CD14-positive monocyte (primary cell): ENCODE data around the gene MLIP. TPM values are rescaled to one million over a fixed set of nuclear protein-coding genes. Genes with fewer than 3 reads are reported as not detected.

ENCODE experiments used
- DNase-seq, 3 donors: peaks; one replicate each; pipeline ENCODE4 v3.0.0-alpha.2; 2011 to 2022
- H2AFZ ChIP-seq: 2 replicates; pipeline ENCODE4 v1.6.0; 2012; ENCODE audit warnings: mild to moderate bottlenecking, low read depth, low read length, inconsistent platforms; ENCODE audit not compliant: insufficient read depth, poor library complexity, severe bottlenecking
- H3K27ac ChIP-seq, 2 donors: 1 replicate in 1 of 2; 2 replicates in 1 of 2; pipeline ENCODE4 v1.5.1; 2012 to 2013; ENCODE audit warnings: low read length in 2 of 2, control low read depth in 1 of 2, inconsistent platforms in 1 of 2, low read depth in 1 of 2, mild to moderate bottlenecking in 1 of 2
- H3K27me3 ChIP-seq, 2 donors: one replicate each; pipeline versions ENCODE4 v1.6.0 to v1.6.1; 2011 to 2013; ENCODE audit warnings: low read length in 2 of 2; ENCODE audit not compliant: control insufficient read depth in 2 of 2, insufficient read depth in 2 of 2
- H3K36me3 ChIP-seq, 2 donors: replicated peaks in 1 of 2; 1 replicate in 1 of 2; 2 replicates in 1 of 2; pipeline versions ENCODE4 v1.5.1 to v1.6.1; 2012 to 2013; ENCODE audit warnings: low read length in 2 of 2, control low read depth in 1 of 2, inconsistent platforms in 1 of 2, mild to moderate bottlenecking in 1 of 2; ENCODE audit not compliant: insufficient read depth in 2 of 2, control insufficient read depth in 1 of 2
- H3K4me1 ChIP-seq, 2 donors: 1 replicate in 1 of 2; 2 replicates in 1 of 2; pipeline versions ENCODE4 v1.5.1 to v1.6.1; 2012 to 2013; ENCODE audit warnings: low read length in 2 of 2, control low read depth in 1 of 2, inconsistent platforms in 1 of 2, mild to moderate bottlenecking in 1 of 2, moderate library complexity in 1 of 2; ENCODE audit not compliant: insufficient read depth in 2 of 2, control insufficient read depth in 1 of 2
- H3K4me2 ChIP-seq: replicated peaks from 2 replicates; pipeline ENCODE3; 2012; ENCODE audit warnings: low read length, moderate library complexity, mild to moderate bottlenecking; ENCODE audit not compliant: poor library complexity, severe bottlenecking; ENCODE audit errors: extremely low read depth
- H3K4me3 ChIP-seq, 3 experiments: fragments of 200-600 bp in 1 of 3; sonication (generic) in 1 of 3; replicated peaks in 1 of 3; 1 replicate in 2 of 3; 2 replicates in 1 of 3; pipeline ENCODE4 v1.5.1; 2011 to 2013; ENCODE audit warnings: low read length in 3 of 3, mild to moderate bottlenecking in 3 of 3, control low read depth in 2 of 3, low read depth in 2 of 3, inconsistent platforms in 1 of 3, moderate library complexity in 1 of 3
- H3K79me2 ChIP-seq: 2 replicates; pipeline ENCODE4 v1.6.0; 2012; ENCODE audit warnings: mild to moderate bottlenecking, control low read depth, inconsistent platforms, low read length, moderate library complexity; ENCODE audit not compliant: insufficient read depth
- H3K9ac ChIP-seq: 2 replicates; pipeline ENCODE4 v1.6.0; 2017; ENCODE audit warnings: low read length, mild to moderate bottlenecking; ENCODE audit not compliant: insufficient read depth, poor library complexity, severe bottlenecking
- H3K9me3 ChIP-seq, 2 donors: replicated peaks in 1 of 2; 1 replicate in 1 of 2; 2 replicates in 1 of 2; pipeline versions ENCODE4 v1.5.1 to v1.6.1; 2012 to 2013; ENCODE audit warnings: low read length in 2 of 2, control low read depth in 1 of 2; ENCODE audit not compliant: control insufficient read depth in 1 of 2, insufficient read depth in 1 of 2
- H4K20me1 ChIP-seq: 2 replicates; pipeline ENCODE4 v1.6.0; 2012; ENCODE audit warnings: mild to moderate bottlenecking, low read length, control low read depth, moderate library complexity; ENCODE audit not compliant: insufficient read depth
- H3K27ac Mint-ChIP-seq, 7 donors: one replicate each; pipeline ENCODE4 v1.8.0; 2020; ENCODE audit warnings: mild to moderate bottlenecking in 7 of 7, mixed read lengths in 7 of 7, moderate library complexity in 6 of 7, inconsistent platforms in 2 of 7
- H3K27me3 Mint-ChIP-seq, 3 donors: one replicate each; pipeline ENCODE4 v1.8.0; 2021 to 2022; ENCODE audit warnings: low read depth in 3 of 3, mild to moderate bottlenecking in 3 of 3, mixed read lengths in 3 of 3, moderate library complexity in 3 of 3, inconsistent platforms in 1 of 3
- H3K36me3 Mint-ChIP-seq, 2 donors: one replicate each; pipeline ENCODE4 v1.8.0; 2020; ENCODE audit warnings: mixed read lengths in 2 of 2, inconsistent platforms in 1 of 2, mild to moderate bottlenecking in 1 of 2
- H3K4me1 Mint-ChIP-seq: one replicate; pipeline ENCODE4 v1.8.0; 2020; ENCODE audit warnings: mild to moderate bottlenecking, mixed read lengths
- H3K4me3 Mint-ChIP-seq, 2 donors: one replicate each; pipeline ENCODE4 v1.8.0; 2020; ENCODE audit warnings: mild to moderate bottlenecking in 2 of 2, mixed read lengths in 2 of 2, moderate library complexity in 1 of 2
- H3K9me3 Mint-ChIP-seq, 7 donors: one replicate each; pipeline ENCODE4 v1.8.0; 2020 to 2022; ENCODE audit warnings: mixed read lengths in 7 of 7, mild to moderate bottlenecking in 6 of 7, moderate library complexity in 6 of 7, inconsistent platforms in 2 of 7
- CTCF ChIP-seq: fragments of 200-600 bp; IDR thresholded peaks from one replicate; pipeline ENCODE4 v1.8.0; 2022; ENCODE audit warnings: antibody characterized with exemption, mild to moderate bottlenecking
- WGBS: methylation state at CpG from one replicate; pipeline ENCODE4 v1.1.5; 2013; ENCODE audit warnings: missing lambda C conversion rate; ENCODE audit not compliant: insufficient coverage; 5-methylcytosine and 5-hydroxymethylcytosine counted together
- intact Hi-C, 2 donors: fragments of 100-400 bp; cut with micrococcal nuclease; formaldehyde crosslinking; loops; one replicate each; pipeline versions ENCODE4 v1.15.0 to v1.15.1; 2023
- polyA plus RNA-seq, 3 donors: library from polyadenylated mRNA; depleted of rRNA in 1 of 3; unstranded in 2 of 3; stranded (reverse) in 1 of 3; fragments of 300-500 nt in 2 of 3; fragments of >200 nt in 1 of 3; fragmentation: Illumina TruSeq in 2 of 3; gene quantifications; 1 replicate in 2 of 3; 2 replicates in 1 of 3; pipeline ENCODE4 v1.2.3, GENCODE V29; 2012 to 2021

The MLIP gene
- polyA plus RNA-seq, 3 donors: not detected

GRCh38 chr6:54260025-54260424 lies 148.8 kb downstream of the MLIP start:
- Mint-ChIP-seq H3K27me3 (no peaks in the 10 kb centered on the region), H3K27ac (no peak overlapping the region), H3K4me3 (no peak overlapping the region), H3K36me3 (no peaks in the 10 kb centered on the region), H3K4me1 (no peaks in the 10 kb centered on the region), H3K9me3 (peaks cover 0 to 3% (median 0%) of the 10 kb centered on the region in 7 donors)
- intact Hi-C loops: no loop called here
- H3K9me3 ChIP-seq: no peaks in the 10 kb centered on the region
- H3K4me3 ChIP-seq: no peak overlapping the region
- H2AFZ ChIP-seq: no peak overlapping the region
- no peaks in the 10 kb centered on the region for H3K36me3 ChIP-seq
- TF ChIP-seq CTCF: no peak
- no peak overlapping the region for H3K27ac ChIP-seq
- H3K27me3 ChIP-seq: peaks cover 0 to 2% of the 10 kb centered on the region in 2 donors
- no peak overlapping the region for H3K4me2 ChIP-seq
- no peaks in the 10 kb centered on the region for H3K79me2 ChIP-seq
- H3K9ac ChIP-seq: no peak overlapping the region
- H4K20me1 ChIP-seq: no peaks in the 10 kb centered on the region
- no peaks in the 10 kb centered on the region for H3K4me1 ChIP-seq
- no peak for DNase-seq

- no CpG with 5 or more reads among the region's 1 CpG for WGBS
- H3K4me1 Mint-ChIP-seq: no peaks in the 10 kb centered on the region
- H3K36me3 Mint-ChIP-seq: no peaks in the 10 kb centered on the region
- TF ChIP-seq CTCF: no peak
- no peaks in the 10 kb centered on the region for H3K79me2 ChIP-seq
- H3K27me3 ChIP-seq: peaks cover 0 to 2% of the 10 kb centered on the region in 2 donors
- H3K4me3 Mint-ChIP-seq: no peak overlapping the region
- H3K9ac ChIP-seq: no peak overlapping the region
- no peaks in the 10 kb centered on the region for H3K9me3 ChIP-seq
- no peak for DNase-seq
- H3K9me3 Mint-ChIP-seq: no peaks in the 10 kb centered on the region
- H3K4me3 ChIP-seq: no peak overlapping the region
- no peaks in the 10 kb centered on the region for H3K4me1 ChIP-seq
- no peak overlapping the region for H3K27ac Mint-ChIP-seq
- H4K20me1 ChIP-seq: no peaks in the 10 kb centered on the region
- no peak overlapping the region for H2AFZ ChIP-seq
- H3K4me2 ChIP-seq: no peak overlapping the region
- intact Hi-C loops: no loop called here
- H3K27ac ChIP-seq: no peak overlapping the region
- H3K36me3 ChIP-seq: no peaks in the 10 kb centered on the region
- peaks cover 0 to 3% (median 0%) of the 10 kb centered on the region in 3 donors for H3K27me3 Mint-ChIP-seq
Observed at GRCh38 chr6:54262499-54262898, 151.3 kb downstream of the MLIP start.
